Body of pancreas (tissue), 4 donors: Measurements from ENCODE around the gene SIN3B.

ENCODE experiments used
- CTCF ChIP-seq, 7 experiments: fragments of 450-650 bp in 4 of 7; fragments of 200-600 bp in 3 of 7; sonication (generic) in 3 of 7; IDR thresholded peaks; one replicate each; pipeline ENCODE4 v1.5.1; 2016 to 2019; ENCODE audit warnings: antibody characterized with exemption in 7 of 7
- POLR2A ChIP-seq, 3 donors: fragments of 450-650 bp; IDR thresholded peaks; one replicate each; pipeline ENCODE4 v1.6.1; 2016; ENCODE audit warnings: antibody characterized with exemption in 3 of 3, mild to moderate bottlenecking in 2 of 3

GRCh38 chr19:16917401-16917800 is 88.2 kb downstream of the SIN3B start:
- TF ChIP-seq CTCF (IDR thresholded peaks at IDR 0.05) = no peak
- no peak for TF ChIP-seq POLR2A (IDR thresholded peaks at IDR 0.05)
